ENCODE measurements around the gene USP21. TPM values are rescaled to one million over a fixed set of nuclear protein-coding genes. Genes with fewer than 3 reads are reported as not detected.
A peak's percentile ranks its signal among the peaks of the same experiment; 100 is the strongest.

The USP21 gene
- total and polyA plus RNA-seq, 9 of the 15 experiments (the other 6 are each of a cell fraction or from before 2014, with no cell fraction given): 4.9 to 52.4 (median 21.6) TPM

GRCh38 chr1:161177112-161177935 lies 18.0 kb downstream of the USP21 start, which contains the start of gene B4GALT3 (continued):
- TF ChIP-seq, protein P1, sequence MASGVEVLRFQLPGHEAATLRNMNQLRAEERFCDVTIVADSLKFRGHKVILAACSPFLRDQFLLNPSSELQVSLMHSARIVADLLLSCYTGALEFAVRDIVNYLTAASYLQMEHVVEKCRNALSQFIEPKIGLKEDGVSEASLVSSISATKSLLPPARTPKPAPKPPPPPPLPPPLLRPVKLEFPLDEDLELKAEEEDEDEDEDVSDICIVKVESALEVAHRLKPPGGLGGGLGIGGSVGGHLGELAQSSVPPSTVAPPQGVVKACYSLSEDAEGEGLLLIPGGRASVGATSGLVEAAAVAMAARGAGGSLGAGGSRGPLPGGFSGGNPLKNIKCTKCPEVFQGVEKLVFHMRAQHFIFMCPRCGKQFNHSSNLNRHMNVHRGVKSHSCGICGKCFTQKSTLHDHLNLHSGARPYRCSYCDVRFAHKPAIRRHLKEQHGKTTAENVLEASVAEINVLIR (CRISPR knock-in tag; IDR thresholded peaks at IDR 0.05): peak; percentile 44; the same call in 1 of the 2 replicates
- TF ChIP-seq HIVEP1 (CRISPR knock-in tag; IDR thresholded peaks at IDR 0.05) (0 out of 2 replicates have a peak, but pooled peaks have one; percentile 10), HDAC8 (tag; IDR thresholded peaks at IDR 0.05) (no peak), ZBTB7A (IDR thresholded peaks at IDR 0.05; ENCODE audit: borderline replicate concordance, control insufficient read depth, low read depth, low read length) (peak; percentile 68), EP400 (IDR thresholded peaks at IDR 0.05) (peak; percentile 98), MCM5 (IDR thresholded peaks at IDR 0.05; ENCODE audit: low read depth) (no peak), ZNF436 (CRISPR knock-in tag; IDR thresholded peaks at IDR 0.05) (no peak), ZNF174 (CRISPR knock-in tag; IDR thresholded peaks at IDR 0.05) (no peak), ZNF644 (tag; IDR thresholded peaks at IDR 0.05; ENCODE audit: low read depth) (peak; percentile 13; the same call in 1 of the 2 replicates), GTF2B (IDR thresholded peaks at IDR 0.05; ENCODE audit: extremely low read depth, insufficient read length) (no peak)
- TF ChIP-seq, protein P2, sequence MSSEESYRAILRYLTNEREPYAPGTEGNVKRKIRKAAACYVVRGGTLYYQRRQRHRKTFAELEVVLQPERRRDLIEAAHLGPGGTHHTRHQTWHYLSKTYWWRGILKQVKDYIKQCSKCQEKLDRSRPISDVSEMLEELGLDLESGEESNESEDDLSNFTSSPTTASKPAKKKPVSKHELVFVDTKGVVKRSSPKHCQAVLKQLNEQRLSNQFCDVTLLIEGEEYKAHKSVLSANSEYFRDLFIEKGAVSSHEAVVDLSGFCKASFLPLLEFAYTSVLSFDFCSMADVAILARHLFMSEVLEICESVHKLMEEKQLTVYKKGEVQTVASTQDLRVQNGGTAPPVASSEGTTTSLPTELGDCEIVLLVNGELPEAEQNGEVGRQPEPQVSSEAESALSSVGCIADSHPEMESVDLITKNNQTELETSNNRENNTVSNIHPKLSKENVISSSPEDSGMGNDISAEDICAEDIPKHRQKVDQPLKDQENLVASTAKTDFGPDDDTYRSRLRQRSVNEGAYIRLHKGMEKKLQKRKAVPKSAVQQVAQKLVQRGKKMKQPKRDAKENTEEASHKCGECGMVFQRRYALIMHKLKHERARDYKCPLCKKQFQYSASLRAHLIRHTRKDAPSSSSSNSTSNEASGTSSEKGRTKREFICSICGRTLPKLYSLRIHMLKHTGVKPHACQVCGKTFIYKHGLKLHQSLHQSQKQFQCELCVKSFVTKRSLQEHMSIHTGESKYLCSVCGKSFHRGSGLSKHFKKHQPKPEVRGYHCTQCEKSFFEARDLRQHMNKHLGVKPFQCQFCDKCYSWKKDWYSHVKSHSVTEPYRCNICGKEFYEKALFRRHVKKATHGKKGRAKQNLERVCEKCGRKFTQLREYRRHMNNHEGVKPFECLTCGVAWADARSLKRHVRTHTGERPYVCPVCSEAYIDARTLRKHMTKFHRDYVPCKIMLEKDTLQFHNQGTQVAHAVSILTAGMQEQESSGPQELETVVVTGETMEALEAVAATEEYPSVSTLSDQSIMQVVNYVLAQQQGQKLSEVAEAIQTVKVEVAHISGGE (CRISPR knock-in tag; IDR thresholded peaks at IDR 0.05): peak in 1 of 3 experiments; percentile 71; a peak in 2 of 6 replicates
